Measurements from ENCODE around the gene MYO19.

Gene MYO19

DNA sequence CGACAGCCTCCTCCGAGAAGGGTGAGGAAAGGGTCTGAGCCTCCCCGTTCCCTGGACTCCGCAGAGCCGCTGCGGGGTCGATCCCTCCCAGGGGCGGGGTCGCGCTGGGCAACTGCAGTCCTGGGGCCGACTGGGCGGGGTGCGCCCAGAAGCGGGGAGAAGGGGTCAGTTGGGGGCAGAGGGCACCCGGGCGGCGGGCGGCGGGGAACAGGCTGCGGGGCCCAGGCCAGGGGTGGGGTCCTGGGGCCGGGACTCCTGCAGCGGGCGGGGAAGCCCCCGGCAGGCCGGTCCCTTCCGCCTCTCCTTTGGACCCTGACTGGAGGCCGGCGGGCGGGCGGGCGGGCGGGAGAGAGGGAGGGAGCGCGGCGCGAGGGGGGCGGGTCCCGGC is 10.4 kb upstream of the MYO19 start:
- Histone ChIP-seq H3K27me3 (ENCODE audit: control insufficient read depth, insufficient read depth, low read length) (no peaks in the 10 kb centered on the region), H3K9ac (ENCODE audit: low read length) (peak overlapping the region; percentile 100), H3K4me1 (ENCODE audit: control insufficient read depth, insufficient read depth, low read length) (peaks cover 16% of the 10 kb centered on the region), H3K4me3 (ENCODE audit: low read length) (peak overlapping the region; percentile 84), H3K9me3 (ENCODE audit: control insufficient read depth, low read length) (no peaks in the 10 kb centered on the region), H3K36me3 (ENCODE audit: control insufficient read depth, insufficient read depth, low read length) (no peaks in the 10 kb centered on the region)

- Histone ChIP-seq H3K27me3 (ENCODE audit: control insufficient read depth, insufficient read depth, low read length) (no peaks in the 10 kb centered on the region), H3K4me3 (ENCODE audit: low read length) (peak within 1 kb of the TSS; percentile 95), H3K36me3 (ENCODE audit: control insufficient read depth, insufficient read depth, low read length) (no peaks in the 10 kb centered on the region), H3K9ac (ENCODE audit: low read length) (peak within 1 kb of the TSS; percentile 100), H3K9me3 (ENCODE audit: control insufficient read depth, low read length) (no peaks in the 10 kb centered on the region), H3K4me1 (ENCODE audit: control insufficient read depth, insufficient read depth, low read length) (peaks cover 16% of the 10 kb centered on the region)
Observed at GRCh38 chr17:36544307-36545076, 9.8 kb upstream of the MYO19 start, which contains the start of gene GGNBP2. Gene GGNBP2, plus strand, starts transcription at chr17:36544919. Its CDS starts 806 bp downstream, at chr17:36545725.

DNA sequence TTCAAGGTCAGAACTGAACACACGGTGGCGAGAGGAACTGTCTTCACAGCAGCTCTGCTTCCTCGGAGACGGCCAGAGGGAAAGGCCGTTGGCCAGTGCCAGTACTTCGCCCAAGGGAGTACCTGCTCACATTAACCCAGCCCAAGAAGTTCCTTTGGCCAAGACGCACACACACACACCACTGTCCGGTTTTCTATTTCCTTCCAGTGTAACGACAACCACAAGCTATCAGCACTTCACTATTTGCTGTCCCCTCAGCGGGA is 9.3 kb upstream of the MYO19 start:
- Histone ChIP-seq H3K4me1 (ENCODE audit: control insufficient read depth, insufficient read depth, low read length) (peaks cover 16% of the 10 kb centered on the region), H3K9me3 (ENCODE audit: control insufficient read depth, low read length) (no peaks in the 10 kb centered on the region), H3K9ac (ENCODE audit: low read length) (peak overlapping the region; percentile 100), H3K27me3 (ENCODE audit: control insufficient read depth, insufficient read depth, low read length) (no peaks in the 10 kb centered on the region), H3K4me3 (ENCODE audit: low read length) (peak overlapping the region; percentile 95), H3K36me3 (ENCODE audit: control insufficient read depth, insufficient read depth, low read length) (no peaks in the 10 kb centered on the region)

GRCh38 chr17:36542755-36543154 is 8.1 kb upstream of the MYO19 start:
- Histone ChIP-seq H3K4me3 (ENCODE audit: low read length) (no peak overlapping the region), H3K9me3 (ENCODE audit: control insufficient read depth, low read length) (no peaks in the 10 kb centered on the region), H3K9ac (ENCODE audit: low read length) (no peak overlapping the region), H3K27me3 (ENCODE audit: control insufficient read depth, insufficient read depth, low read length) (no peaks in the 10 kb centered on the region), H3K36me3 (ENCODE audit: control insufficient read depth, insufficient read depth, low read length) (no peaks in the 10 kb centered on the region), H3K4me1 (ENCODE audit: control insufficient read depth, insufficient read depth, low read length) (peaks cover 12% of the 10 kb centered on the region)

DNA sequence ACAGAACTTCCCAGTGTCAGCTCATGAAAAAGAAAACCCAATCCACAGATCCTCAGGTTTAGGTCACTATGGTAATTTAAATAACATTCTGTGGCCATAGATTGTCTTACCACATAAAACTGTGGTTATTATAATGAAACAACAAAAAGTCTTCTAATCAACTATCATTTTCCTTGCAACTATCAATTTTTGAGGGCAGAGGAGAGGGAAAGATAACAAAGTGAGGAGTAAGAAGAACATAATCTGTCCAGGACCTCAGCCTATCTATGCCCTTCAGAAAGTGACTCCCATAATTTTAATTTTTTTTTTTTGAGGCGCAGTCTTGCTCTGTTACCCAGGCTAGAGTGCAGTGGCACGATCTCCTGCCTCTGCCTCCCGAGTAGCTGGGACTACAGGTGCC is 6.0 kb upstream of the MYO19 start:
- Histone ChIP-seq H3K9me3 (ENCODE audit: control insufficient read depth, low read length) (no peaks in the 10 kb centered on the region), H3K4me1 (ENCODE audit: control insufficient read depth, insufficient read depth, low read length) (no peaks in the 10 kb centered on the region), H3K36me3 (ENCODE audit: control insufficient read depth, insufficient read depth, low read length) (no peaks in the 10 kb centered on the region)

DNA sequence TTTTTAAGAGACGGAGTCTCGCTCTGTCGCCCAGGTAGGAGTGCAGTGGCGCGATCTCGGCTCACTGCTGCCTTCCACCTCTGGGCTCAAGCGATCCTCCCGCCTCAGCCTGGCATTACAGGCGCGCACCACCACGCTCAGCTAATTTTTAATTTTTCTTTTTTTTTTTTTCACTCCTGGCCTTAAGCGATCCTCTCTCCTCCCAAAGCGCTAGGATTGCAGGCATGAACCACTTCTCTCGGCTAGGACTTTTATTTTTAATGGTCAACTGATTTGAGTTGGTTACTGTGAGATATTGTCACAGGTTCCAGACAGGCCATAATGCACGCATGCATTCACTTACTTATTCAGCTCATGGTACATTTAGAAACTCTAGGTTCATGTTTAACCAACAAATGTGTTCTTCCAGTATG is 1.0 kb upstream of the MYO19 start:
- H3K4me1 ChIP-seq (ENCODE audit: control insufficient read depth, insufficient read depth, low read length): peaks cover 8% of the 10 kb centered on the region
- H3K9ac ChIP-seq (ENCODE audit: low read length): peak overlapping the region; percentile 90
- H3K9me3 ChIP-seq (ENCODE audit: control insufficient read depth, low read length): no peaks in the 10 kb centered on the region
- peak overlapping the region; percentile 99 for H3K4me3 ChIP-seq (ENCODE audit: low read length)
- H3K27me3 ChIP-seq (ENCODE audit: control insufficient read depth, insufficient read depth, low read length): no peaks in the 10 kb centered on the region
- H3K36me3 ChIP-seq (ENCODE audit: control insufficient read depth, insufficient read depth, low read length): no peaks in the 10 kb centered on the region

More for the DNA sequence above, 6.0 kb upstream of the MYO19 start:
- no peaks in the 10 kb centered on the region for H3K27me3 ChIP-seq (ENCODE audit: control insufficient read depth, insufficient read depth, low read length)
- H3K9ac ChIP-seq (ENCODE audit: low read length): no peak overlapping the region
- H3K4me3 ChIP-seq (ENCODE audit: low read length): no peak overlapping the region

GRCh38 chr17:36533935-36534839 is 481 bp downstream of the MYO19 start:
- Histone ChIP-seq H3K4me3 (ENCODE audit: low read length) (peak overlapping the region; percentile 99), H3K36me3 (ENCODE audit: control insufficient read depth, insufficient read depth, low read length) (no peaks in the 10 kb centered on the region), H3K9ac (ENCODE audit: low read length) (peak overlapping the region; percentile 90), H3K27me3 (ENCODE audit: control insufficient read depth, insufficient read depth, low read length) (no peaks in the 10 kb centered on the region), H3K4me1 (ENCODE audit: control insufficient read depth, insufficient read depth, low read length) (peaks cover 8% of the 10 kb centered on the region), H3K9me3 (ENCODE audit: control insufficient read depth, low read length) (no peaks in the 10 kb centered on the region)

GRCh38 chr17:36532435-36532975 is 2.2 kb downstream of the MYO19 start:
- Histone ChIP-seq H3K4me1 (ENCODE audit: control insufficient read depth, insufficient read depth, low read length) (peaks cover 8% of the 10 kb centered on the region), H3K4me3 (ENCODE audit: low read length) (no peak overlapping the region), H3K9ac (ENCODE audit: low read length) (no peak overlapping the region), H3K9me3 (ENCODE audit: control insufficient read depth, low read length) (no peaks in the 10 kb centered on the region), H3K27me3 (ENCODE audit: control insufficient read depth, insufficient read depth, low read length) (no peaks in the 10 kb centered on the region), H3K36me3 (ENCODE audit: control insufficient read depth, insufficient read depth, low read length) (no peaks in the 10 kb centered on the region)

DNA sequence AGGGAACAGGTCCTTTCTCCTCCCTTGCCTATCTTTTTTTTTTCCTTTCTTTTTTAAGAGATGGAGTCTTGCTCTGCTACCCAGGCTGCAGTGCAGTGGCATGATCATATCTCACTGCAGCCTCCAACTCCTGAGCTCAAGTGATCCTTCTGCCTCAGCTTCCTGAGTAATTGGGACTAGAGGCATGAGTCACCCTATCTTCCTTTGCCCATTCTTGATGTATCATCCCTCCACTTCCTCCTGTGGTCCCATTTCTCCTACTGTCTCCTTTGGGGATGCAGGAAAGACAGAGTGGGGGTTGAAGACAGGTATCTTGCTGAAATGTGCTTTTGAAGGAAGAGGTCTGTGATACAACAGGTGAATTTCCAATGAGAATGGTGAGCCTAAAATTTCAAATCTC is 5.5 kb downstream of the MYO19 start:
- no peak overlapping the region for H3K4me3 ChIP-seq (ENCODE audit: low read length)
- no peaks in the 10 kb centered on the region for H3K9me3 ChIP-seq (ENCODE audit: control insufficient read depth, low read length)
- H3K9ac ChIP-seq (ENCODE audit: low read length): no peak overlapping the region
- no peaks in the 10 kb centered on the region for H3K27me3 ChIP-seq (ENCODE audit: control insufficient read depth, insufficient read depth, low read length)
- H3K36me3 ChIP-seq (ENCODE audit: control insufficient read depth, insufficient read depth, low read length): peaks cover 6% of the 10 kb centered on the region
- peaks cover 7% of the 10 kb centered on the region for H3K4me1 ChIP-seq (ENCODE audit: control insufficient read depth, insufficient read depth, low read length)

GRCh38 chr17:36527621-36528250 is 6.9 kb downstream of the MYO19 start:
- no peak overlapping the region for H3K9ac ChIP-seq (ENCODE audit: low read length)
- H3K36me3 ChIP-seq (ENCODE audit: control insufficient read depth, insufficient read depth, low read length): peaks cover 6% of the 10 kb centered on the region
- H3K4me1 ChIP-seq (ENCODE audit: control insufficient read depth, insufficient read depth, low read length): no peaks in the 10 kb centered on the region
- H3K4me3 ChIP-seq (ENCODE audit: low read length): no peak overlapping the region
- no peaks in the 10 kb centered on the region for H3K9me3 ChIP-seq (ENCODE audit: control insufficient read depth, low read length)
- H3K27me3 ChIP-seq (ENCODE audit: control insufficient read depth, insufficient read depth, low read length): no peaks in the 10 kb centered on the region

- H3K36me3 ChIP-seq (ENCODE audit: control insufficient read depth, insufficient read depth, low read length): peaks cover 6% of the 10 kb centered on the region
- no peak overlapping the region for H3K9ac ChIP-seq (ENCODE audit: low read length)
- no peaks in the 10 kb centered on the region for H3K27me3 ChIP-seq (ENCODE audit: control insufficient read depth, insufficient read depth, low read length)
- no peak overlapping the region for H3K4me3 ChIP-seq (ENCODE audit: low read length)
- no peaks in the 10 kb centered on the region for H3K9me3 ChIP-seq (ENCODE audit: control insufficient read depth, low read length)
- no peaks in the 10 kb centered on the region for H3K4me1 ChIP-seq (ENCODE audit: control insufficient read depth, insufficient read depth, low read length)
Observed at GRCh38 chr17:36525888-36526287, 8.8 kb downstream of the MYO19 start.

GRCh38 chr17:36525113-36525512 is 9.6 kb downstream of the MYO19 start:
- Histone ChIP-seq H3K4me3 (ENCODE audit: low read length) (no peak overlapping the region), H3K4me1 (ENCODE audit: control insufficient read depth, insufficient read depth, low read length) (no peaks in the 10 kb centered on the region), H3K36me3 (ENCODE audit: control insufficient read depth, insufficient read depth, low read length) (peaks cover 6% of the 10 kb centered on the region), H3K9me3 (ENCODE audit: control insufficient read depth, low read length) (no peaks in the 10 kb centered on the region), H3K9ac (ENCODE audit: low read length) (no peak overlapping the region), H3K27me3 (ENCODE audit: control insufficient read depth, insufficient read depth, low read length) (no peaks in the 10 kb centered on the region)

Measured in mucosa of stomach (tissue), 1 donor.